H1 (cell line): Measurements from ENCODE around the gene EEF2. TPM values are rescaled to one million over a fixed set of nuclear protein-coding genes. Genes with fewer than 3 reads are reported as not detected.
A peak's percentile ranks its signal among the peaks of the same experiment; 100 is the strongest.

ENCODE experiments used
- CTCF ChIA-PET: fragments of 300-600 bp; sonication (Branson Sonifier 250); formaldehyde crosslinking; loops from one replicate; lab custom pipeline; 2021; ENCODE audit not compliant: partially characterized antibody; lab: Charles Lee
- POLR2A ChIA-PET: fragments of 300-600 bp; sonication (Branson Sonifier 250); formaldehyde crosslinking; loops from one replicate; lab custom pipeline; 2021; ENCODE audit warnings: inconsistent platforms; ENCODE audit not compliant: partially characterized antibody; lab: Charles Lee
- DNase-seq, 2 experiments: peaks; one replicate each; pipeline versions ENCODE4 v3.0.0 to v3.0.0-alpha.2; 2010 to 2022; ENCODE audit warnings: low spot score in 2 of 2, low read depth in 1 of 2, mixed read lengths in 1 of 2
- FAIRE-seq: peaks from 2 replicates; lab custom pipeline; 2011; peaks lifted over from hg19 to GRCh38; lab: Jason Lieb, UNC
- H2AFZ ChIP-seq: 2 replicates; pipeline ENCODE4 v1.8.1; 2012; ENCODE audit warnings: low read length, inconsistent platforms
- H2AK5ac ChIP-seq: 2 replicates; pipeline ENCODE4 v1.6.1; 2013; ENCODE audit warnings: low read depth, low read length
- H2BK120ac ChIP-seq: replicated peaks from 2 replicates; pipeline ENCODE3; 2013; ENCODE audit warnings: low read depth, low read length, inconsistent platforms
- H2BK12ac ChIP-seq: 2 replicates; pipeline ENCODE4 v1.6.1; 2013; ENCODE audit warnings: low read depth, low read length
- H2BK15ac ChIP-seq: 2 replicates; pipeline ENCODE4 v1.6.1; 2013; ENCODE audit warnings: low read length
- H2BK20ac ChIP-seq: 2 replicates; pipeline ENCODE4 v1.6.1; 2013; ENCODE audit warnings: low read length
- H2BK5ac ChIP-seq: 2 replicates; pipeline ENCODE4 v1.6.1; 2013; ENCODE audit warnings: low read depth, low read length
- H3K14ac ChIP-seq: 2 replicates; pipeline ENCODE4 v1.6.1; 2013; ENCODE audit warnings: inconsistent platforms; ENCODE audit not compliant: insufficient read length
- H3K18ac ChIP-seq: 2 replicates; pipeline ENCODE4 v1.6.1; 2013; ENCODE audit warnings: low read length; ENCODE audit errors: extremely low read depth
- H3K23ac ChIP-seq: 2 replicates; pipeline ENCODE4 v1.6.1; 2013; ENCODE audit warnings: inconsistent platforms; ENCODE audit not compliant: insufficient read length
- H3K23me2 ChIP-seq: 2 replicates; pipeline ENCODE4 v1.6.1; 2013; ENCODE audit warnings: low read depth, low read length
- H3K27ac ChIP-seq: 2 replicates; pipeline ENCODE4 v1.6.1; 2011; ENCODE audit warnings: low read depth, low read length, inconsistent platforms
- H3K27me3 ChIP-seq, 4 experiments: replicated peaks in 1 of 4; 1 replicate in 1 of 4; 2 replicates in 3 of 4; pipeline versions ENCODE4 v1.6.1 to v1.8.1; 2011 to 2013; ENCODE audit warnings: low read length in 3 of 4, mild to moderate bottlenecking in 3 of 4, inconsistent platforms in 2 of 4, mixed read lengths in 2 of 4, moderate library complexity in 1 of 4; ENCODE audit not compliant: control insufficient read depth in 3 of 4, insufficient read depth in 3 of 4; ENCODE audit errors: extremely low read depth in 1 of 4
- H3K36me3 ChIP-seq, 4 experiments: 2 replicates each; pipeline versions ENCODE4 v1.6.1 to v1.8.1; 2011 to 2013; ENCODE audit warnings: mild to moderate bottlenecking in 4 of 4, low read length in 3 of 4, moderate library complexity in 2 of 4, control low read depth in 1 of 4, inconsistent platforms in 1 of 4; ENCODE audit not compliant: insufficient read depth in 4 of 4, control insufficient read depth in 2 of 4
- H3K4ac ChIP-seq: replicated peaks from 2 replicates; pipeline ENCODE3; 2013; ENCODE audit warnings: low read length, low read depth, mixed read lengths, inconsistent platforms; ENCODE audit not compliant: insufficient read length
- H3K4me1 ChIP-seq, 4 experiments: replicated peaks in 1 of 4; 1 replicate in 1 of 4; 2 replicates in 3 of 4; pipeline versions ENCODE4 v1.6.1 to v1.8.1; 2011 to 2013; ENCODE audit warnings: low read length in 3 of 4, inconsistent platforms in 2 of 4, mixed read lengths in 1 of 4; ENCODE audit not compliant: insufficient read depth in 4 of 4, control insufficient read depth in 3 of 4
- H3K4me2 ChIP-seq, 2 experiments: 2 replicates each; pipeline versions ENCODE4 v1.6.1 to v1.8.1; 2011 to 2013; ENCODE audit warnings: low read depth in 2 of 2, low read length in 2 of 2, control low read depth in 1 of 2, inconsistent platforms in 1 of 2, mild to moderate bottlenecking in 1 of 2; ENCODE audit not compliant: insufficient read depth in 1 of 2
- H3K4me3 ChIP-seq, 4 experiments: fragments of 200-600, 300-600 bp in 1 of 4; sonication (generic), shearing (Covaris generic), sonication (Bioruptor Twin) in 1 of 4; 2 replicates each; pipeline versions ENCODE4 v1.5.1 to v1.8.1; 2011 to 2016; ENCODE audit warnings: low read length in 4 of 4, low read depth in 3 of 4, control low read depth in 2 of 4, inconsistent platforms in 2 of 4, mild to moderate bottlenecking in 2 of 4, mixed read lengths in 1 of 4, moderate library complexity in 1 of 4; ENCODE audit not compliant: insufficient read depth in 2 of 4; ENCODE audit errors: extremely low read depth in 1 of 4
- H3K56ac ChIP-seq: replicated peaks from 2 replicates; pipeline ENCODE3; 2013; ENCODE audit warnings: low read depth, mild to moderate bottlenecking, mixed read lengths, low read length, inconsistent platforms; ENCODE audit not compliant: insufficient read length
- H3K79me1 ChIP-seq: 2 replicates; pipeline ENCODE4 v1.6.1; 2013; ENCODE audit warnings: low read depth, low read length, control low read depth
- H3K79me2 ChIP-seq, 2 experiments: 2 replicates each; pipeline versions ENCODE4 v1.6.1 to v1.8.1; 2012 to 2013; ENCODE audit warnings: low read length in 2 of 2, mild to moderate bottlenecking in 2 of 2, inconsistent platforms in 1 of 2; ENCODE audit not compliant: insufficient read depth in 2 of 2, control insufficient read depth in 1 of 2
- H3K9ac ChIP-seq, 4 experiments: replicated peaks in 1 of 4; 1 replicate in 1 of 4; 2 replicates in 3 of 4; pipeline versions ENCODE4 v1.6.1 to v1.8.1; 2011 to 2013; ENCODE audit warnings: low read depth in 3 of 4, low read length in 3 of 4, control low read depth in 2 of 4, mild to moderate bottlenecking in 2 of 4, moderate library complexity in 2 of 4, inconsistent platforms in 1 of 4; ENCODE audit errors: extremely low read depth in 1 of 4
- H3K9me3 ChIP-seq, 2 experiments: 2 replicates each; pipeline versions ENCODE4 v1.6.1 to v1.8.1; 2012 to 2013; ENCODE audit warnings: mild to moderate bottlenecking in 2 of 2, moderate library complexity in 2 of 2, control low read depth in 1 of 2, inconsistent platforms in 1 of 2, low read depth in 1 of 2, low read length in 1 of 2, mixed read lengths in 1 of 2; ENCODE audit not compliant: insufficient read depth in 2 of 2
- H4K20me1 ChIP-seq, 2 experiments: replicated peaks in 1 of 2; 2 replicates each; pipeline versions ENCODE3 to v1.8.1; 2011 to 2013; ENCODE audit warnings: inconsistent platforms in 2 of 2, low read length in 2 of 2, mild to moderate bottlenecking in 1 of 2; ENCODE audit not compliant: insufficient read depth in 2 of 2, control insufficient read depth in 1 of 2
- H4K5ac ChIP-seq: 2 replicates; pipeline ENCODE4 v1.6.1; 2013; ENCODE audit warnings: low read length, low read depth, mixed read lengths, inconsistent platforms; ENCODE audit not compliant: insufficient read length
- H4K8ac ChIP-seq: 2 replicates; pipeline ENCODE4 v1.8.0; 2013; ENCODE audit warnings: mild to moderate bottlenecking, moderate library complexity, low read length, inconsistent platforms; ENCODE audit not compliant: insufficient read depth; ENCODE audit errors: extremely low read depth
- H4K91ac ChIP-seq: replicated peaks from 2 replicates; pipeline ENCODE3; 2013; ENCODE audit warnings: low read length, mixed read lengths, inconsistent platforms; ENCODE audit not compliant: insufficient read length
- CREB1 ChIP-seq: IDR thresholded peaks from 2 replicates; pipeline ENCODE4 v1.6.1; 2012; ENCODE audit warnings: inconsistent platforms
- GABPA ChIP-seq: IDR thresholded peaks from 2 replicates; pipeline ENCODE4 v1.6.1; 2011; ENCODE audit warnings: mild to moderate bottlenecking, low read length, moderate library complexity, borderline replicate concordance; ENCODE audit not compliant: insufficient read depth
- GTF2F1 ChIP-seq: IDR thresholded peaks from 2 replicates; pipeline ENCODE4 v1.6.1; 2012; ENCODE audit warnings: low read depth, low read length, improper control_type of control experiment, borderline replicate concordance
- MAX ChIP-seq: IDR thresholded peaks from 2 replicates; pipeline ENCODE4 v1.6.1; 2012; ENCODE audit warnings: inconsistent platforms
- RAD21 ChIP-seq, 2 experiments: IDR thresholded peaks in 1 of 2; conservative IDR thresholded peaks in 1 of 2; 2 replicates each; pipeline ENCODE4 v1.6.1; 2011; ENCODE audit warnings: low read depth in 2 of 2, low read length in 2 of 2, improper control_type of control experiment in 1 of 2, inconsistent platforms in 1 of 2, mild to moderate bottlenecking in 1 of 2, moderate library complexity in 1 of 2
- WGBS, 2 experiments: shearing (Covaris generic) in 1 of 2; methylation state at CpG; one replicate each; pipeline versions ENCODE4 v1.1.6 to v1.1.7; 2013 to 2015; ENCODE audit warnings: low lambda C conversion rate in 2 of 2, mixed read lengths in 2 of 2, inconsistent platforms in 1 of 2, low coverage in 1 of 2, missing lambda C conversion rate in 1 of 2; ENCODE audit not compliant: insufficient replicate concordance in 2 of 2, insufficient coverage in 1 of 2, insufficient read length in 1 of 2; ENCODE audit errors: extremely low coverage in 1 of 2, missing lambda C conversion rate in 1 of 2; 5-methylcytosine and 5-hydroxymethylcytosine counted together
- polyA plus RNA-seq, 7 experiments: library from polyadenylated mRNA; depleted of rRNA in 3 of 7; stranded (reverse) in 5 of 7; unstranded in 2 of 7; fragments of >200 nt in 5 of 7; fragments of 200-250 nt in 2 of 7; gene quantifications; 1 replicate in 5 of 7; 2 replicates in 1 of 7; 4 replicates in 1 of 7; pipeline versions ENCODE4 v1.2.1 to v1.2.3, GENCODE V29; 2011 to 2013; ENCODE audit warnings: missing spikeins in 2 of 7, mixed read lengths in 2 of 7
- total RNA-seq: library from RNA; stranded (reverse); fragmentation: NEBNext Ultra II Directional; extraction: Animal tissue kit (Norgen Biotek cat#: 25700); gene quantifications from 2 replicates; pipeline ENCODE4 v1.2.1, GENCODE V29; 2021

EEF2 gene
- total and polyA plus RNA-seq, 2 of the 8 experiments (the other 6 are each of a cell fraction or from before 2014, with no cell fraction given), result 1,554 to 3,380 TPM

GRCh38 chr19:3977242-3978143 lies 7.8 kb downstream of the EEF2 start:
- Histone ChIP-seq H2BK120ac (no peak overlapping the region), H2AFZ (no peak overlapping the region), H3K36me3 (peaks cover 65 to 76% (median 73%) of the 10 kb centered on the region in 4 experiments), H3K9me3 (no peaks in the 10 kb centered on the region), H3K4me1 (peaks cover 0 to 2% (median under 1%) of the 10 kb centered on the region in 4 experiments; a peak in 4 of 7 replicates), H3K9ac (no peak overlapping the region), H3K4me3 (no peak overlapping the region), H2AK5ac (no peak overlapping the region), H4K5ac (no peak overlapping the region), H3K4ac (no peak overlapping the region), H3K4me2 (no peak overlapping the region), H2BK20ac (no peak overlapping the region), H4K8ac (peak overlapping the region; percentile 90), H4K91ac (no peak overlapping the region), H3K23ac (no peak overlapping the region), H3K18ac (no peak overlapping the region), H3K27me3 (no peaks in the 10 kb centered on the region), H2BK12ac (no peak overlapping the region), H3K79me1 (peaks cover 13% of the 10 kb centered on the region), H3K79me2 (peaks cover 3 to 40% of the 10 kb centered on the region in 2 experiments; a peak in 3 of 4 replicates), H3K27ac (no peak overlapping the region), H3K23me2 (no peaks in the 10 kb centered on the region), H3K14ac (no peak overlapping the region), H3K56ac (no peak overlapping the region), H2BK5ac (no peak overlapping the region; the same call in 1 of the 2 replicates), H4K20me1 (peaks cover 63 to 65% of the 10 kb centered on the region in 2 experiments), H2BK15ac (no peak overlapping the region)
- POLR2A ChIA-PET, result interaction anchor here (0.7 to 12.0 kb wide), 7 partner anchors 7 to 121 kb away, joined by 3 to 870 read pairs (median 4); partner anchors contain the start of genes DAPK3 and EEF2
- 96% methylated on average over 55 of the region's 59 CpGs; no CpG with 5 or more reads in 1 of the 2 experiments for WGBS, 2 experiments
- CTCF ChIA-PET, result interaction anchor here (1.6 to 2.1 kb wide), 2 partner anchors 11 to 23 kb away, joined by 3 to 6 read pairs; no protein-coding TSS in a partner anchor
- FAIRE-seq (no peak), DNase-seq (peak in 1 of 2 experiments; percentile 54)
- TF ChIP-seq MAX (no peak), GABPA (no peak), RAD21 (IDR thresholded peaks at IDR 0.05 in 1 of 2, conservative IDR thresholded peaks at IDR 0.05 in 1 of 2; ENCODE audit: low read depth in 2 of 2, low read length in 2 of 2) (0 out of 4 replicates have a peak, but pooled peaks of 1 of the 2 experiments have one; percentile 2), GTF2F1 (no peak), CREB1 (no peak)
